ENCODE results near the gene BPIFB1.

The BPIFB1 gene

DNA sequence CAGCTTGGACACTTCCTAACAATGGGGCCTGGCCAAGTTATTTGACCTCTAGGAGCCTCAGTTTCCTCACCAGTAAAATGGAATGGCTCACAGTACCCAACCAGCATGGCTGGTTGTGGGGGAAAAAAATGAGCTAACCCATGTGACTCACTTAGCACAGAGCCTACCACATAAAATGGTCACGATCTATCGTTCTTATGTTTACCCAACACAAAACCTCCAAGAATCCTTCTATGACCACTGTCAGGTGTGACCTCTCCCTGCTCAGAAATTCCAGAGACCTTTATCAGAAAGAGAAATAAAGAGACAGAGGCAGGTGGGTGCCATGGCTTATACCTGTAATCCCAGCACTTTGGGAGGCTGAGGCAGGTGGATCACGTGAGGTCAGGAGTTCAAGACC, 39.4 kb downstream of the BPIFB1 start:
- no peaks in the 10 kb centered on the region for H3K36me3 ChIP-seq
- TF ChIP-seq, protein P1, sequence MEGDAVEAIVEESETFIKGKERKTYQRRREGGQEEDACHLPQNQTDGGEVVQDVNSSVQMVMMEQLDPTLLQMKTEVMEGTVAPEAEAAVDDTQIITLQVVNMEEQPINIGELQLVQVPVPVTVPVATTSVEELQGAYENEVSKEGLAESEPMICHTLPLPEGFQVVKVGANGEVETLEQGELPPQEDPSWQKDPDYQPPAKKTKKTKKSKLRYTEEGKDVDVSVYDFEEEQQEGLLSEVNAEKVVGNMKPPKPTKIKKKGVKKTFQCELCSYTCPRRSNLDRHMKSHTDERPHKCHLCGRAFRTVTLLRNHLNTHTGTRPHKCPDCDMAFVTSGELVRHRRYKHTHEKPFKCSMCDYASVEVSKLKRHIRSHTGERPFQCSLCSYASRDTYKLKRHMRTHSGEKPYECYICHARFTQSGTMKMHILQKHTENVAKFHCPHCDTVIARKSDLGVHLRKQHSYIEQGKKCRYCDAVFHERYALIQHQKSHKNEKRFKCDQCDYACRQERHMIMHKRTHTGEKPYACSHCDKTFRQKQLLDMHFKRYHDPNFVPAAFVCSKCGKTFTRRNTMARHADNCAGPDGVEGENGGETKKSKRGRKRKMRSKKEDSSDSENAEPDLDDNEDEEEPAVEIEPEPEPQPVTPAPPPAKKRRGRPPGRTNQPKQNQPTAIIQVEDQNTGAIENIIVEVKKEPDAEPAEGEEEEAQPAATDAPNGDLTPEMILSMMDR (IDR thresholded peaks at IDR 0.05; ENCODE audit: low read depth, low read length) = no peak
- no peaks in the 10 kb centered on the region for H3K9me3 ChIP-seq (ENCODE audit: severe bottlenecking)
- H3K27ac ChIP-seq = no peak overlapping the region
- H3K4me3 ChIP-seq (ENCODE audit: low read depth, low read length) = no peak overlapping the region
- no peaks in the 10 kb centered on the region for H3K27me3 ChIP-seq (ENCODE audit: insufficient read depth, low read depth, severe bottlenecking)
- no peak for DNase-seq

GRCh38 chr20:33323236-33323635, 40.2 kb downstream of the BPIFB1 start:
- H3K27me3 ChIP-seq (ENCODE audit: insufficient read depth, low read depth, severe bottlenecking) = no peaks in the 10 kb centered on the region
- no peak for DNase-seq
- no peak overlapping the region for H3K27ac ChIP-seq
- TF ChIP-seq, protein P1 (IDR thresholded peaks at IDR 0.05; ENCODE audit: low read depth, low read length) = no peak
- H3K9me3 ChIP-seq (ENCODE audit: severe bottlenecking) = no peaks in the 10 kb centered on the region
- H3K4me3 ChIP-seq (ENCODE audit: low read depth, low read length) = no peak overlapping the region
- no peaks in the 10 kb centered on the region for H3K36me3 ChIP-seq

- no peak overlapping the region for H3K27ac ChIP-seq
- no peaks in the 10 kb centered on the region for H3K36me3 ChIP-seq
- H3K27me3 ChIP-seq (ENCODE audit: insufficient read depth, low read depth, severe bottlenecking) = no peaks in the 10 kb centered on the region
- TF ChIP-seq, protein P1 (IDR thresholded peaks at IDR 0.05; ENCODE audit: low read depth, low read length) = no peak
- H3K4me3 ChIP-seq (ENCODE audit: low read depth, low read length) = no peak overlapping the region
- no peaks in the 10 kb centered on the region for H3K9me3 ChIP-seq (ENCODE audit: severe bottlenecking)
- no peak for DNase-seq
Measured at GRCh38 chr20:33325350-33325749, 42.3 kb downstream of the BPIFB1 start.

- H3K36me3 ChIP-seq = no peaks in the 10 kb centered on the region
- DNase-seq = no peak
- H3K27me3 ChIP-seq (ENCODE audit: insufficient read depth, low read depth, severe bottlenecking) = no peaks in the 10 kb centered on the region
- H3K4me3 ChIP-seq (ENCODE audit: low read depth, low read length) = no peak overlapping the region
- no peaks in the 10 kb centered on the region for H3K9me3 ChIP-seq (ENCODE audit: severe bottlenecking)
- H3K27ac ChIP-seq = no peak overlapping the region
- TF ChIP-seq, protein P1 (IDR thresholded peaks at IDR 0.05; ENCODE audit: low read depth, low read length) = no peak
Measured at GRCh38 chr20:33328157-33329137, 45.4 kb downstream of the BPIFB1 start.

DNA sequence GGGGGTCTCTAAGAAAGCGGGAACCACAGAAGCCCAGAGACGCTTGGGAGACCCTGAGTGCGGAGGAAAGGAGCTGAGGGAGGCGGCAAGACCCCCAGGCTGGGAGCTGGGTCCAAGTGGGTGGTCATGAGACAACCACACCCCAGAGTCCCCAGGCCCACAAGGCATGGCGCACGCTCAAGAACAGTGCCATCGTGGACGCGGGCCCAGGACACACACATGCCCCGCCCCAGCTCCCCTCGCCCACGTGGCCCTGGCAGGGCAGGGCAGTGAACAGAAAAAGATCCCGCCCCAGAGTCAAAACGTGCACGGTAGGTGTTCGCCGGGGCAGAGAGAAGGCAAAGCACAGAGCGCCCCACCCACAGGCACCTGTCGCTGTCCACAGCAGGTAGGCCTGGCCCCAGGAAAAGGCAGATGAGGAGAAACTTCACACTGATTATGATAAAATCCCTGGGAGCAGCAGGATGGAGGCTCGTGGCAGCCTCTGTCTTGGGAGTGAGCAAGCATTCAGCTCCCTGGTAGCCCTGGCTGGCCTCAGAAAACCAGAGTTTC, 50.0 kb downstream of the BPIFB1 start:
- no peaks in the 10 kb centered on the region for H3K27me3 ChIP-seq (ENCODE audit: insufficient read depth, low read depth, severe bottlenecking)

More for the DNA sequence above, 50.0 kb downstream of the BPIFB1 start:
- H3K9me3 ChIP-seq (ENCODE audit: severe bottlenecking) = no peaks in the 10 kb centered on the region
- DNase-seq = no peak
- no peak overlapping the region for H3K4me3 ChIP-seq (ENCODE audit: low read depth, low read length)
- TF ChIP-seq, protein P1 (IDR thresholded peaks at IDR 0.05; ENCODE audit: low read depth, low read length) = no peak
- no peaks in the 10 kb centered on the region for H3K36me3 ChIP-seq
- H3K27ac ChIP-seq = no peak overlapping the region

Data from WERI-Rb-1 (cell line).